Right renal cortex interstitium (tissue), 3 donors: ENCODE results near the gene TPX2. TPM values are rescaled to one million over a fixed set of nuclear protein-coding genes. Genes with fewer than 3 reads are reported as not detected.
"Not testable (repeated sequence)": the region's sequence is repeated elsewhere in the genome, so short reads cannot be mapped to it uniquely, and the experiment has no call there.

Source experiments
- DNase-seq, 3 donors: peaks; one replicate each; pipeline ENCODE4 v3.0.0-alpha.2; 2013; ENCODE audit warnings: low read depth in 3 of 3, low spot score in 2 of 3
- polyA plus RNA-seq, 3 donors: library from polyadenylated mRNA; unstranded; fragments of 120-200 nt; gene quantifications; one replicate each; pipeline ENCODE4 v1.2.1, GENCODE V29; 2013; ENCODE audit not compliant: insufficient read length in 3 of 3

TPX2 gene
- polyA plus RNA-seq, 3 donors, result 48.5 to 53.8 (median 51.6) TPM

- DNase-seq, result peak in 1 of 3 donors; percentile 38
These were observed 73.0 kb downstream of the TPX2 start for GRCh38 chr20:31811796-31812728.

DNA sequence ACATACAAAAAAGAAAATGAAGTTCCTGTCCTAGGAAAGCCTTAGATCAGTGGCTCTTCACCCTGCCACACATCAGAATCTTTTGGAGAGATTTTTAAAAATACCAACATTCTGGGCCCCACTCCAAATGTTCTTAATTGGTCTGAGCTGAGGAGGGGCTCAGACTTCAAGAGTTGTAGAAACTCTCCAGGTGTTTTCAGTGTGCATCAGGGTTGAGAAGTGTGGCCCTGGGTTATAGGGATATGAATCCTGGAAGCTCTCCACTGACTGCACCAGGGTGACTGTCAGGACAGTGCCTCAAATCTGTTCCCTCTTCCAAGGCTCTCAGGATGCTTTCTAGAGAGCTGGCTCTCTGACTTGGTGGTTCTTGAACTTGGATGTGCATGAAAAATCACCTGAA is 74.5 kb downstream of the TPX2 start:
- no peak for DNase-seq

DNA sequence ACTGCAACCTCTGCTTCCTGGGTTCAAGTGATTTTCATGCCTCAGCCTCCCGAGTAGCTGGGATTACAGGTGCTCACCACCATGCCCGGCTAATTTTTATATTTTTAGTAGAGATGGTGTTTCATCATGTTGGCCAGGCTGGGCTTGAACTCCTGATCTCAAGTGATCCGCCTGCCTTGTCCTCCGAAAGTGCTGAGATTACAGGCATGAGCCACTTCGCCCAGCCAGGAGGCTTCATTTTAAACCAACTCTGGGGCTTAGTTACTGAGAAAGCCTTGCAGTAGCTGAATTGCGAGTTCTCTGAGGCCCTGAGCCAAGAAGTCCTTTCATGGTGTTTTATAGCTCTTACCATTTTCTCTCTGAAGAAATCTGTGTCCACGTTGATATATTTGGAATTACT is 75.1 kb downstream of the TPX2 start:
- not testable (repeated sequence) for DNase-seq

DNA sequence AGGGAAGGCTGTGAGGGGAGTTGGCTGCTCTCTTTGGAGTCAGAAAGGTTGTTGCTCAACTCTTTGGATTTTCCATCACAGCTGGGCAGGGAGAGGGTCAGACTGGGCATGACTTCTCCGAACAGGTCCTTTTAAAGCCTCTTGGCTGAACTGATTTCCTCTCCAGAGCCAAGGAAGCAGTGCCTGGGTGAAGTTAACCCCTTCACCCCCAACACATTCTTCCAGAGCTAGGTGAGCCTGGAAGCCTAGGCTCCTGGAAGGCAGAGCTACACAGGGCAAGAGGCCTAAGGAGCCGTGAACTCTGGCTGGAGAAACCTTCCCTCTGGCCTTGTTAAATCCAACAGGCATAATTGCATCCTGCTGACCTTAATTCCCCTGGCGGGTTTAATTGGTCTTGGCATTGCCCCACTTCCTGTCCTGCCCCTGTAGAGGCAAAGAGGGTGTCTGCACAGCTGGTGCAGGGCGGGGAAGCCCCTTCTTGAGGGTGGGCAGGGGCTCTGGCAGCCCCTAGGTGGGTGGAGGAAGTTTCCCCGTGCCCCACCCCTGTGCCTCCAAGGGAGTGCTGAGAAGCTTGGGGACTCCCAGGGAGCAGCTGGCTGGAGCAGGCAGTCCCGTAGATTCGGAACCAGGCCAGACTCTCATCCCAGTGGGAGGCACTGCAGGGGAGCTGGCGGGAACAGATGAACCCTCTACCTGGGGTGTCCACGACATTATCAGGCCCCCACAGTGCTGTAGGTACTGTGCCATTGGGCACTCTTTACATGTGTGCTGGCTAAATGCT is 76.5 kb downstream of the TPX2 start:
- DNase-seq, result no peak

- no peak for DNase-seq
These were observed 77.1 kb downstream of the TPX2 start for GRCh38 chr20:31816221-31816620.

DNA sequence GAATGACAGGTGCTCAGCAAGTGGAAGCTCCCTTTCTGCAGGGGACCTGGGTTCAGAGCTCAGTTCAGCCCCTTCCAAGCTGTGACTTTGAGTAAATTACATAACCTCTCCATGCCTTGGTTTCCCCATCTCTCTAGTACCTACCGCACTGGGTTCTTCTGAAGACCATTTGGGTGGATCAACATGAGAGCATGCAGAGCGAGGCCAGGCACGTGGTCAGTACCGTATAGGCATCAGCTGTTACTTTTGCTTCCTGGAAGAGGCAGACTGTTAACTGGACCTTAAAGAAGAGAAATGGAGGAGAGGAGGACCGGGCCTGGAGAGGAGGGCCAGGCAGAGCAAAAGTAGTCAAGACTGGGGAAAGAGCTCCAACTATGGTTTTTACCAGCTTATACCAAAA is 78.4 kb downstream of the TPX2 start:
- no peak for DNase-seq

GRCh38 chr20:31818376-31818908 is 79.4 kb downstream of the TPX2 start:
- DNase-seq, result no peak

- DNase-seq, result no peak
These were observed 80.1 kb downstream of the TPX2 start, which contains the start of gene MYLK2 for GRCh38 chr20:31819083-31819784. Gene MYLK2, plus strand, starts transcription at chr20:31819356. Its CDS starts 225 bp downstream, at chr20:31819581.

- DNase-seq, result no peak
These were observed 81.1 kb downstream of the TPX2 start for GRCh38 chr20:31820228-31820627.

GRCh38 chr20:31821427-31821826 is 82.3 kb downstream of the TPX2 start:
- no peak for DNase-seq

- peak in 2 of 3 donors; percentile 57 to 60 for DNase-seq
These were observed 83.6 kb downstream of the TPX2 start for GRCh38 chr20:31822421-31823330.

GRCh38 chr20:31823360-31824124 is 84.5 kb downstream of the TPX2 start:
- DNase-seq, result no peak

GRCh38 chr20:31824125-31824485 is 85.0 kb downstream of the TPX2 start:
- no peak for DNase-seq

DNA sequence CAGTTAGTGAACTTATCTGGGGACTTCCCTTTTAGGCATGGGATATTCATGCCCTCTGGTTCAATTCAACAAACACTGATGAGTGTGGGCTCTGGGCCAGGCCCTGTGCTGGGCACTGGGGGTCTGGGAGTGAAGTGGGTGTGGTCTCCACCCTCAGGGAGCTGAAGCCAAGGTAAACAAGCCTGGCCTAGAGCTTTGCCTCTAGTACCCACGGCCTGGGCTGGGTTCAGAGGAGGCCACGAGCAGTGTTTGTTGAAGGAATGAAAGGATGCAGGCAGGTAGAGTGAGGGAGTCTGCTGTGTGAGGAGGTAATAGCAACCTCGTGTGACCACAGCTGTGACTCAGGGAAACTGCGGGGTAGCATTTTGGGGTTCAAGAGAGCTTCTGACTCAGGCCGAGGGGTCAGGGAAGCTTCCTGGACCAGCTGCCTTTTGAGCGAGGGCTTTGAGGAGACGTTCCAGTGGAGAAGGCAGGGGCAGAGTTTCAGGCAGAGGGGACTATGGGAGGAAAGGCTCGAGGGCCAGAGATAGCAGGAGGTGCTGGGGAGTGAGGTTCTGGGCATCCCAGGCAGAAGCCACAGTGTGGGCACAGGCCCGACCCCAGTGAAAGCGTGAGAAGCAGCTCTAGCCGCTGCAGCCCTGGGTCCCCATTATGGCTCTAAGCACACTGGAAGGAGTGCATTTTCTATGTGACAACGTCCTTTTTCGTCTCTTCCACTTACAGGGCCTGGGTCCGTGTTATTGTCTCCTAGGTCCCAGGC is 85.6 kb downstream of the TPX2 start:
- no peak for DNase-seq

GRCh38 chr20:31826074-31826473 is 87.0 kb downstream of the TPX2 start:
- no peak for DNase-seq

DNA sequence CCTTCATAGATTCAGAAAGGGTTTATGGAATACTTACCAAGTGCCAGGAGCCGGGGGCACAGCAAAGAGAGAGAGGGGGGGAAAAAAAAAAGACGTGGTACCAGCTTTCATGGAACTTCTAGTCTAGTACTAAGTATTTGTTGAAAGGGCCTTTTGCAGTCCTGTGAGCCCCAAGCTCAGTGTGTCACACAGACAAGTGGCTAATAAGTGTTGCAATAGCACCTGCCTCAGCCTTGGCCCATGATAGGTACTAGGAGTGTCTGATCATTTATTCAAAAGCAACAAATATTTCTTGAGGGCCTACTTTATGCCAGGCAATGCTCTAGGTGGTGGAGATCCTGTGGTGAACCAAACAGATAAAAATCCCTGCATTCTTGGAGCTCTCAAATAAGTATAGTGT is 88.0 kb downstream of the TPX2 start:
- DNase-seq, result no peak

DNA sequence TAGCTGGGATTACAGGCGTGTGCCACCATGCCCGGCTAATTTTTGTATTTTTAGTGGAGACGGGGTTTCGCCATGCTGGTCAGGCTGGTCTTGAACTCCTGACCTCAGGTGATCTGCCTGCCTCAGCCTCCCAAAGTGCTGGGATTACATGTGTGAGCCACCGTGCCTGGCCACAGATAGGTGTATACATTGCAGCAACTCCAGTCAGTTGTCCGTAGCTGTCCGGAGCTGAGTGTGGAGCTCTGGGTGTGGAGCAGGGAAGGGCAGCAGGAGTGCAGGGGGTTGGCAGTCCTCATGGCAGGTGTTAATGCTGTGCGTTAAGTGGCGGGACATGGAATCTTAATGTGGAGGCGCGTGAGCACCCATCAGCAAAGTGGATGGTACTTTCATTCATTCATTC is 88.9 kb downstream of the TPX2 start:
- not testable (repeated sequence) for DNase-seq

DNA sequence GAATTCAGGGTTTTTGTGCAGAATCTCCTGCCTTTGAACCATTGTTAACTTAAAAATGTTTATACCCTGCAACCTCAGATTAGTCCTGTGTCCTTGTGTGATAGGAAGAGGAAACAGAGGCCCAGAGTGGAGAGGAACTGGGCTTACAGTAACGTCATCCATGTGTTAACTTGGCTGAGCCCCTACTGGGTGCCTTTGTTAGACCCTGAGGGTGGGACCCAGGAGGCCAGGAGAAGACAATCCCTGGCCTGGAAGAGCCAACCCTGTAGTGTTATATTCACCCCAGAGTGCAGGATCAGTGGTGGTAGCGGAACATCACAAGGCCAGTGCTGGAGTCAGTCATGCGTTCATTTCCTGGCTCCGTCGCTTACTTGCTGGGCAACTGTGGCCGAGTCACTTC is 90.6 kb downstream of the TPX2 start:
- DNase-seq, result no peak
